Stimulated activated CD4-positive, alpha-beta T cell treated with anti-CD3 and anti-CD28 coated beads, Interleukin-4, amount 100 ng/mL, for 24 hours (primary cell): ENCODE results near the gene NAA60.

Experiments used
- DNase-seq: peaks from one replicate; pipeline ENCODE4 v3.0.0-alpha.2; 2020

Gene NAA60

GRCh38 chr16:3511286-3512180 is 68.1 kb downstream of the NAA60 start:
- no peak for DNase-seq

DNA sequence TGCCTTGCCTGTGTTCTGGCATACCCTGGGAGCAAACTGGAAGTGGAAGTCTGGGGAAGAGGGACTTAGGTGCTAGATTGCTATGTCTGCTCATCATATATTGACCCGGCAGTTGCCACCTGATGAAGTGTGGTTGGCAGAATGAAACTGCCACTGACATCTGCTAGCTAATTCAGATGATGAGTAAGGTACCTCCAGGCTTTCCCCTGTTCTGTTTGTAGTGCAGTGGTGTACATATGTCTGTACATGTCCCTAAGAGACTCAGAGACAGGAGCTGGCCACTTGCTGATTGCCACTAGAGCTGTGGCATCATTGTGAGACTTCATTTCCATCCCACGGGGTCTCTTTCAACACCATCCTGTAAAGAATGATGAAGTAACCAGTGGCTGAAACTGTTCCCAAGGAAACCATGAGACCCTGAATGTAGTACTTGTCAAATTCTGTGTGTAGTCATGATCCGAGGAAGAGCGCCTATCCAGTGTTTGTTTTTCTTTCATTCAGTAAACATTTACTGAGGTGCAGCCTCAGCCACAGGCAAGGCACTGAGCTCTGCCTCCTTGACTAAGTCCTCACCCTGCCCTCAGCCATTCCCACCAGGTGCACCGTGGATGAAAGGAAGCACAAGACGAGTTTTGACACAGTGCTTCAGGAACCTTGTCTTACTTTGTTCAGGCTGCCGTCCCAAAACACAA is 70.6 kb downstream of the NAA60 start:
- DNase-seq = no peak

GRCh38 chr16:3514621-3515020 is 71.1 kb downstream of the NAA60 start:
- no peak for DNase-seq

DNA sequence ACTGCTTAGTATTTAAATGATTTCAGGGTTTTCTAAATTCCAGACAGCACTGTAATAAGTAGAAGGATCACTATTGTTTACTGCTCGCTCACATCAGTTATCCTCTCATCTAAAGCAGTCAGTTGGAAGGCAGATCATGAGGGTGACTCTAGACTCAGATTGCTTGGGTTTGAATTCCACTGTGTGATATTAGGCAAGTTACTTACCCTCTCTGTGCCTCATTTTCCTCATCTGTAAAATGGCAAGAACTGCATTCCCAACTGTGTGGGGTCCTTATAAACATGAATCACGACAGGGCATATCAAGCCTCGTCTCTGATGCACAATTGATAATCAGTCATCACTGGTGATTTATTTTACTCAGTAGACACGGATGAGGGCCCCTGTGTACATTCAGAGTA is 72.4 kb downstream of the NAA60 start:
- DNase-seq = no peak

DNA sequence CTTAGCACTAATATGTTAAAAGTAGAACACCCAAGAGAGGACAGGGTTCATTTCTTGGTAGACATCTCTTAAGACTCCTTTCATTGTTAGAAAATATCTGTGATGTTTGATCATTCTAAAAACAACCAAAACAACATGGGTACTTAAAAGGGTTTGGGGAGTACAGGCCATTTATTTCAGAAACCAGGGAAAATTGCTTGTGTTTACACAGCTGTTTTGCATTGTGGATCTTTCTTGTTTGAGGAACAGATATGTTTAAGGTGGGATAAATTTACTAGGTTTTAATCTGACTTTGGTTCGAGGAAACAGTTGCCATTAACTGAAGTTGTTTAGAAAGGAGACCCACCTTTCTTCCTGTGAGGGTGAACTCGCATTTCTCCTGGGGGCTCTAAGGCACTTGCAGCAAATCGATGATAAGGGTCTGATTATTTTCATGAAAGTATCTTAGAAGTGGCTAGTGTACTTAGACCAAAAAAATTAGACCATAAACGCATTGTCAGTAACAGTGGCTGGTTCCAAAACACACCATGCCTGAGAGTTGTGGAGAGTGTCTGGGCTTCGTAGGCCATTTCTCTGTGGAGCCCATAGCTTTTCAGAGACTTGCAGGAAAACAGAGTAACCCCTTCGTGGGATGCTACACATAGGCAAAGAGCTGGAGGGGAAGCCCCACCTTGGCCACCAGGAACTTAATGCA is 75.0 kb downstream of the NAA60 start:
- no peak for DNase-seq

- DNase-seq = no peak
These were observed 75.5 kb downstream of the NAA60 start for GRCh38 chr16:3518986-3519348.

GRCh38 chr16:3519581-3519980 is 76.1 kb downstream of the NAA60 start:
- DNase-seq = no peak

GRCh38 chr16:3520413-3520812 is 76.9 kb downstream of the NAA60 start:
- no peak for DNase-seq

GRCh38 chr16:3520841-3521240 is 77.4 kb downstream of the NAA60 start:
- DNase-seq = no peak

- DNase-seq = no peak
These were observed 79.8 kb downstream of the NAA60 start for GRCh38 chr16:3523281-3523680.

DNA sequence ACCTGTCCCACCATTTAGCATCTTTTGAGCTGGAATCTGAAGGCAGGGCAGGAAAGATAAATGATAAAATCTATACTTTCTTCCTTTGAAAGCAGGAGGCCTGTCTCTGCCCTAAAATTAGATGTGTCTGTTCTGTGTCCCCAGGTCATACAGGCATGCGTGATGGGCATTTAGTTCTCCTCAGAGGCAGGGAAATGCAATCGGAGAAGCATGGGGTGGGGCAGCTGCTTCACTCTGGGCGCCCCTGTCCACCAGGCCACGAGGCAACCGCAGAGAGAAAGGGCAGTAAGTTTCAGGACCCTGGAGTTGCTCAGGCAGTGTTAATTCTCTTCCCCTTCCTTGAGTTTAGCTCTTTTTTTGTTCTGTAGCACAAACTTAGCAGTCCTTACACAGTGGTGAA is 82.5 kb downstream of the NAA60 start:
- no peak for DNase-seq

DNA sequence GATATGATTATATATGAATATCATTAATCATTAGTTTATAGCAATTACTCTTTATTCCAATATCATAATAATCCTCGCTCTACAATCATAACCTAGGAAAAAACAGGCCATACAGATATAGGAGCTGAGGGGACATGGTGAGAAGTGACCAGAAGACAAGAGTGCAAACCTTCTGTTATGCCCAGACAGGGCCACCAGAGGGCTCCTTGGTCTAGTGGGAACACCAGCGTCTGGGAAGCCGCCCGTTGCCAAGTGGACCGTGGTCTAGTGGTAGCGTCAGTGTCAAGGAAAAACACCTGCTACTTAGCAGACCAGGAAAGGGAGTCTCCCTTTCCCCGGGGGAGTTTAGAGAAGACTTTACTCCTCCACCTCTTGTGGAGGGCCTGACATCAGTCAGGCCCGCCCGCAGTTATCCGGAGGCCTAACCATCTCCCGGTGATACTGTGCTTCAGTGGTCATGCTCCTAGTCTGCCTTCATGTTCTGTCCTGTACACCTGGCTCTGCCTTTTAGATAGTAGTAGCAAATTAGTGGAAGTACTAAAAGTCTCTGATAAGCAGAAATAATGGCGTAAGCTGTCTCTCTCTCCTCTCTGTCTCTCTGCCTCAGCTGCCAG is 83.8 kb downstream of the NAA60 start:
- peak; percentile 60 for DNase-seq

DNA sequence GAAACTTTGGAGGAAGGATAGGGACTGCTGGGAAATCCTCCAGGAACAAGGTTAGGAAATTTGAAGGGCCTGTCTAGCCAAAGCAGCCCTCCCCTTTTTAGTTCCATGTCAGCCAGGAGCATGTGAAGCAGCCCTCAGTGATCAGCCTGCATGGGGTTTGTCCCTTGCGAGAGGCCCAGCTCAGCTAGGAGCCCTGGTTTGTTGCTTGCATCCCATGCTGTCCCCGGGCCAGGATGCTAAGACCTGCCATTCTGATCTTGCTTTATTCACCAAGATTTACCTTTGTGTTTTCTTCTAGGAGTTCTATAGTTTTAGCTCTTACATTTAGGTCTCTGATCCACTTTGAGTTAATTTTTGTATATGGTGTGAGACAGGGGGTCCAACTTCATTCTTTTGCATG is 84.9 kb downstream of the NAA60 start:
- DNase-seq = no peak

GRCh38 chr16:3529175-3529574 is 85.7 kb downstream of the NAA60 start:
- no peak for DNase-seq

- DNase-seq = no peak
These were observed 87.0 kb downstream of the NAA60 start for GRCh38 chr16:3530371-3530914.

DNA sequence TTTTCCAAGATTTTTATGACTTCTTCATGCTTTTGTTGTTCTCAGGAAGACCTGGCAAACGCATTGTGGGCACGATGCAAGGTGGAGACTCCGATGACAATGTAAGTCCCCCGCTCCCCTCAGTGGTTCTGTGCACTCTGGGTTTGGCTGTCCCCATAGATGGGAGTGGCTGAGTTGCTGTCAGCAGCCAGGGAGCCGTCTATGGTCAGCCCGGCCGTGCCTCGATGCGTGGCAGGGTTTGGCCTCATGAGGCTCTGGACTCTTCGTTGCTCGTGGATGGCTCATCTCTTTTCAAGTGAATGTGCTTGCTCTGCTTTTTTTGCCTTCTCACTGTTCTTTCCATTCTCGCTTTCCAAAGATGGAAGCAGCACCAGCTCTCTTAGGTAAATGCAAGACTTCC is 89.3 kb downstream of the NAA60 start:
- DNase-seq = no peak

- DNase-seq = no peak
These were observed 90.6 kb downstream of the NAA60 start for GRCh38 chr16:3534126-3534525.

GRCh38 chr16:3536271-3536731 is 92.8 kb downstream of the NAA60 start:
- DNase-seq = no peak
